LNCAP (cell line): Measurements from ENCODE around the gene RBBP4.

ENCODE experiments used
- TF ChIP-seq, protein P1 (sequence below): fragments of 450-650 bp; IDR thresholded peaks from 2 replicates; pipeline ENCODE4 v1.5.1; 2017; ENCODE audit warnings: mild to moderate bottlenecking

RBBP4 gene

DNA sequence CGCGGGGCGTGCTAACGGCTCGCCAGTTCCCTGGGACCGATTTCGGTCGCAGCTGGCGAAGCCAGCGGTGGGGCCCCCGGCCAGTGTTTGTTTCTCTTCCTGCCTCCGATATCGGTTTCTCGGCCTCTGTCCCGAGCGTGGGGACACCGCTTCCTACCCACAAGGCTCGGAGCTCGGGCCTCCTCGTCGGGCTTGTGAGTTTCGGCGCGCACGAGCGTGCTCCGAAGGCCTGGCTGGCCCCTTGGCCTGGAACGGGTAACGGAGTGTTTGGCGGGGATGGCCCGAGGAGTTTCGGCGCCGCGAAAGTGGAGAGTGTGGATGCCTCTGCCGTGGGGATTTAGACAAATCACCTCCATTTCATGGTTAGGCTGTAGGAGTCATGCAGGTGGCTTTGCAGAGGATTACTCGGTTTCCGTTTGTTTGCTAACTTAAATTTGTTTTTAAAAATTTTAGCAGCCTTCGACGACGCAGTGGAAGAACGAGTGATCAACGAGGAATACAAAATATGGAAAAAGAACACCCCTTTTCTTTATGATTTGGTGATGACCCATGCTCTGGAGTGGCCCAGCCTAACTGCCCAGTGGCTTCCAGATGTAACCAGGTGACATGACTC lies 559 bp downstream of the RBBP4 start:
- TF ChIP-seq, protein P1, sequence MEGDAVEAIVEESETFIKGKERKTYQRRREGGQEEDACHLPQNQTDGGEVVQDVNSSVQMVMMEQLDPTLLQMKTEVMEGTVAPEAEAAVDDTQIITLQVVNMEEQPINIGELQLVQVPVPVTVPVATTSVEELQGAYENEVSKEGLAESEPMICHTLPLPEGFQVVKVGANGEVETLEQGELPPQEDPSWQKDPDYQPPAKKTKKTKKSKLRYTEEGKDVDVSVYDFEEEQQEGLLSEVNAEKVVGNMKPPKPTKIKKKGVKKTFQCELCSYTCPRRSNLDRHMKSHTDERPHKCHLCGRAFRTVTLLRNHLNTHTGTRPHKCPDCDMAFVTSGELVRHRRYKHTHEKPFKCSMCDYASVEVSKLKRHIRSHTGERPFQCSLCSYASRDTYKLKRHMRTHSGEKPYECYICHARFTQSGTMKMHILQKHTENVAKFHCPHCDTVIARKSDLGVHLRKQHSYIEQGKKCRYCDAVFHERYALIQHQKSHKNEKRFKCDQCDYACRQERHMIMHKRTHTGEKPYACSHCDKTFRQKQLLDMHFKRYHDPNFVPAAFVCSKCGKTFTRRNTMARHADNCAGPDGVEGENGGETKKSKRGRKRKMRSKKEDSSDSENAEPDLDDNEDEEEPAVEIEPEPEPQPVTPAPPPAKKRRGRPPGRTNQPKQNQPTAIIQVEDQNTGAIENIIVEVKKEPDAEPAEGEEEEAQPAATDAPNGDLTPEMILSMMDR, result no peak

DNA sequence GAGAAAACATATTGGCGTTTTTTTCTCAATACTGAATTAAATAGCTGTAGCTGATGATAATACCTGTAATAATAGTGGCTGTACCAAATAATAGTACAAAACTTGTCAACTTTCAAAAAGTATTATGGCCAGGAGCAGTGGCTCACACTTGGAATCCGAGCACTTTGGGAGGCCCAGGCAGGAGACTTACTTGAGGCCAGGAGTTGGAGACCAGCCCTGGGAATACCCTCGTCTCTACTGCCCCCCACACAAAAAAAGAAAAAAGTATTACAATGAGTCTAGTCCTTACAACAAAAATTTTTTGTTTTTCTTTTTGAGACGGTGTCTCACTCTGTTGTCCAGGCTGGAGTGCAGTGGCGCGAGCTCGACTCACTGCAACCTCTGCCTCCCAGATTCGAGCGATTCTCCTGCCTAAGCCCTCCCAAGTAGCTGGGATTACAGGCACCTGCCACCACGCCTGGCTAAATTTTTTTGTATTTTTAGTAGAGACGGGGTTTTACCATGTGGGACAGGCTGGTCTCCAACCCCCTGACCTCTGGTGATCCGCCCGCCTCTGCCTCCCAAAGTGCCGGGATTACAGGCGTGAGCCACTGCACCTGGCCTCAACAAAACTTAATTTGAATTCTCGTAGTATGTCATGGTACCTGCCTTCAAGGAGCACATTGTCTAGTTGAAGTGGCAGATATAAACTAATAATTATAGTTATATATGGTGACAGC lies 1.4 kb downstream of the RBBP4 start:
- TF ChIP-seq, protein P1, result no peak

DNA sequence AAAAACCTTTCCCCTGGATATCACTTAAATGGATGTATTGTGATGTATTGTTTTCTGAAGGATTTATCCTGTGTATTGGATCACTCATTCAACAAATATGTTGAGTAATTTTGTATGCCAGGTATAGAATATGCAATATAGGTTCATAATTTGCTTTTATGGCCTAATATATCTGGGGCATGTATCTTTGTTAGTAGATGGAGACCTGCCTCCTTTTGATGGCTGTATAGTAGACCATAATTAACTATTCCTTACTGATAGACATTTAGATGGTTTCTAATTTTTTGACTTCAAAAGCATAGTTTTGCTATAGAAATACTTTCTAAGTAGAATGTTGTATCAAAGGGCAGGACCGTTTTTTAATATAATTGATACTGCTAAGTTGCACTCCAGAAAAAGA lies 8.6 kb downstream of the RBBP4 start:
- TF ChIP-seq, protein P1, result no peak

DNA sequence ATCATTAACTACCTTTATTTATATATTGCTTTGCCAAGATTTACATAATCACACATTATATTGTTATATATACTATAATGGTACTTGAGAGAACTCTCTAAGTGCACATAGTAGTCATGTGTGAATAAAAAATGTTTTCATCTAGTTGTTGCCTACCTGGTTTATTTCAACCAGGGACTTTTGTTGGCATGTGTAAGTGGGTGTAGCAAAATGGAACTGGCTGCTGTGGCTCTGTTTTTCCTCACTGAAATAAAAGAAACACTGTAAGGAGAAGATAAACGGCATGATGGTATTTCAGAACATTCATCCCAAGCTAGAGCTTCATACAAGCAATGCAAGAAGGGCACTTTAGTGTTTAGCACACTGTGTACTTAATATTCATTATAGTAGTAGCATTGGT lies 14.9 kb downstream of the RBBP4 start:
- TF ChIP-seq, protein P1, result no peak

DNA sequence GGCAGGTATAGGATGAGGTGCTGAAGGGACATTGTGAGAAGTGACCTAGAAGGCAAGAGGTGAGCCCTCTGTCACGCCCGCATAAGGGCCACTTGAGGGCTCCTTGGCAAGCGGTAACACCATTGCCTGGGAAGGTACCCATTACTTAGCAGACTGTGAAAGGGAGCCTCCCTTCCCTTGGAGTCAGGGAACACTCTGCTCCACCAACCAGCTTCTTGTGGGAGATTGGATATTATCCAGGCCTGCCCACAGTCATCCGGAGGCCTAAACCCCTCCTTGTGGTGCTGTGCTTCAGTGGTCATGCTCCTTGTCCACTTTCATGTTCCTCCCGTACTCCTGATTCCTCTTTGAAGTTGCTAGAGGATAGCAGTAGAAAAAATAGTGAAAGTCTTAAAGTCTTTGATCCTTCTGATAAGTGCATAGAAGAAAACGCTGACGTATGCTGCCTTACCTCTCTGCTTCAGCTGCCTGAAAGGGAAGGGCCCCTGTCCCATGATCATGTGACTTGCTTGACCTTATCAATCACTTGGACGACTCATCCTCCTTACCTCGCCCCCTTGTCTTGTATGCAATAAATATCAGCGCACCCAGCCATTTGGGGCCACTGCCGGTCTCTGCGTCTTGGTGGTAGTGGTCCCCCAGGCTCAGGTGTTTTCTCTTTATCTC lies 16.0 kb downstream of the RBBP4 start:
- TF ChIP-seq, protein P1, result no peak

DNA sequence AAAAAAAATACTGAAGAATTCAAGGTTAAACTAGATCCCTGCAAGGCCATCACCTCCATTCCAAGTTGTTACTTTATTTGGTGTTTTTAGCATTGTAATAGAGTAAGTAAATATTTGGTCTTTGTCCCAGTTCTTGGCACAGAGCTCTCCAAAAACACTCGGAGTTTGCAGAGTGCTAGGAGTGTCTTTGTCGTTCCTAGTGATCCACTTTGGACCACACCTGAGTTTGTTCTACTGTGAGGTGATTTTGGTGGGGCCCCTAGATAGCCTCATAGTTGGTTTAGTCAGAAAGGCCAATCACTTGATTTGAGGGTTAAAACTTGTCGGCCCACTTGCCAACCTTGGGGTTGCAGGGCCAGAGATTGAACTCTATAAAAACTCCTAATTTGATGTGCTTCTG lies 25.9 kb downstream of the RBBP4 start:
- TF ChIP-seq, protein P1, result no peak

DNA sequence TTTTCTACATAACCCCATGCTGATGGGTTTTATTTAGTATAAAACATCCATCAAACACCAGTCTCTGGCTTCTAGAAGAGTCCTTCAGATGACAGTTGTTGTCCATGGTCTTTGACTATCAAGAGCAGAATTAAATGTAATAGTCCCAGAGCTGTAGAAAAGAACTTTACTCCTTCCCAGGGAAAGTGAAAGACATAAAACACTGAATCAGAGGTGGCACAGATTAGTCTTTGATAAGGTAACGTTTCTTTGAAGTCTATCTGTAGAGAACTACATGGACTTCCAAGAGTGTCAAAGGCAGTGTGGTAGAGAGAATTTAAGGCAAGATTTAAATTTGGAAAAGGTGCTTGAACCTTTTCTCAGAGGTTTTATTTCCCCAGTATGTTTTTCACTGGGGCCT lies 29.6 kb downstream of the RBBP4 start:
- TF ChIP-seq, protein P1, result no peak
